ENCODE measurements around the gene REXO5. TPM values are rescaled to one million over a fixed set of nuclear protein-coding genes. Genes with fewer than 3 reads are reported as not detected.
"Not testable (repeated sequence)": the region's sequence is repeated elsewhere in the genome, so short reads cannot be mapped to it uniquely, and the experiment has no call there.

REXO5 gene
- total RNA-seq, 2 experiments from 2014 or later = 9.9 to 12.4 TPM

DNA sequence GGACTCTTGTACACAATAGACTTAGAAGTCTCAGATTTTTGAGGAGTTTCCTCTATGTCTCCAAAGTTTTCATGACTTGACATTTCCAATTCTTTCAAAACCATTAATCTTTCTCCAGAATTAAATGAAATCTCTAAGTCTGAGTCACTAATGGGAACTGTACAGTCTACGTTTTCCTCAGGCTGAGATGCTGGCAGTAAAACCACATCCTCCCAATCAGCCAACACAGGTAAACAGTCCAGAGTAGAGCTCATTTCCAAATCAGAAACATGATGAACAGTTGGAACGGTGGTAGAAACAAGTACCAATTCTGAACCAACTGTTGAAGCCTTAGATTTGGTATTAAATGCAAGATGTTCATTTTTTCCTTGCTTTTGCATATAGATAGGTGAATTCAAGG is 8.0 kb upstream of the REXO5 start:
- ChIA-PET CTCF (no interaction called here), POLR2A (no interaction called here)

DNA sequence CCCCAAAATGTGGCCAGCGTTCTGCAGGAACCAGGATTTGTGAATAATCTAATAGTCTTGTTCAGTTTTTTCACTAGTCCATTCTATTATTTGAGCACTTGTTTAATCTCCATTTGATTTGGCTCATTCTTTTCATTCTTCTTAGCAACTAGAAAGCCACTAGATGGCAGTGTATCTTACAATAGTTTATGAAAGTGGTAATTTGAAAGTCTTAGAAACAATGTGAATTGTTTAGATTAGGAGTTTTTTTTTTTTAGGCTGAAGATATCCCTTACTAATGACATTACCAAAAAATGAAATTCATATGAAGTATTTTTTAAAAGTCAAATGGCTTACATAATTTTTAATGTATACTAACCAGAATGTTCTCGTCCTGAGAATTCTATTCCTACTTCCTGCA is 6.7 kb upstream of the REXO5 start:
- CTCF ChIA-PET = interaction anchor here (0.6 to 0.9 kb wide), 3 partner anchors 199 to 386 kb away, joined by 3 read pairs; no protein-coding TSS in a partner anchor

DNA sequence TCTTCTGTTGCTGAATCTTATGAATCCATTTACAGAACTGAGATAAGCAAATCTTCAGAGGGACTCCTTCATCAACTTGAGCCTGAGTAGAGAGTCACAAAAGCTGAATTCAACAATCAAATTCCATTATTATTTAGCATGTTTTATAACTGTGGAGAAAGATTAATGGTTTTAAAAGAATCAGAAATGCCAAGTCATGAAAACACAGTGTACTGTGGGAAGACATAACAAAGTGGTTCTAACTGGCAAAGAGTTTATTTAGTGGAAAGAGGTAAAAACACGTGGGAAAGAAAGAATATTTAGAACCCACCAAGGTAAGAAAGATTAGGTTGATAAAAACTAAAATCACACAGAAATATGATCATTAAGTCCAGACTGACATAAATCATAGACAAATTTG is 5.0 kb upstream of the REXO5 start:
- ChIA-PET CTCF (no interaction called here), POLR2A (no interaction called here)

More for the DNA sequence above, 6.7 kb upstream of the REXO5 start:
- POLR2A ChIA-PET = no interaction called here

DNA sequence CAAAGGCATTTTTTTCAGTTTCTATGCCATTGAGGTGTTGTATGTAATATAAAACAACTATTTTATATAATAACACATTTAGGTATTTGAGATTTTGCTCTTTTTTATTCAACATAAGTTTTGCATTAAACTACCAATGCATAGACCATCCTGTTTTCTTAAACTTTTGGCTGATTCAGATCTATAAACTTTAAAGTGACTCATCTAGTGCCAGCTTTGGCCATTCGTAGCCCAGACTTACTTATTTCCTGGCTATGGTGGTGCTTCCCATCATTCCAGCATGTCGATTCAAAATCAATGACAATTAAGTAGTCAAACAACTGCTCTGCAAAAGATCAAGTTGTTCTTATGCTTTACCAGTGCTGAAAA is 3.2 kb upstream of the REXO5 start:
- CTCF ChIA-PET = no interaction called here

DNA sequence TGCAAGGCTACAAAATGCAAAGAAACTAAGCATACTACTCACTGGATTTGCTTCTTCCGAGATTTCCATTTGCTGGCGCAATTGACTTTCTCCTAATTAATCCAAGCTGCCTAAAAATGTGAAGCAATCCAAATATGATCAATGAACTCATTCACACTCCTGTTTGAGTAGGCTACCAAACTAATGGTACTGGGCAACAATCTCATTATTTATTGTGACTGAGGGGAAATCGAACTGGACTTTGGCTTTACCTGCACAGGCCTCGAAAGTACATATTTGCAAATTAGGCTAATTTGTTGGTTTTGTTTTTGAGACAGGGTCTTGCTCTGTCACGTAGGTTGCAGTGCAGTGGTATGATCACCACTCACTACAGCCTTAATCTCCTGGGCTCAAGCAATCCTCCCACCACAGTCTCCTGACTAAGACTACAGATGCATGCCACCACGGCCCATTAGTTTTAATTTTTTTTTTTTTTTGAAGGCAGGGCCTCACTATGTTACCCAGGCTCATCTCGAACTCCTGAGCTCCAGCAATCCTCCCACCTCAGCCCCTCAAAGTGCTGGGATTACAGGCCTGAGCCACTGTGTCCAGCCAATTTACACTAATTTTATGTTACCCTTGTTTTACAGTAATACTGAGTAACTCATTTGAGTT is 2.6 kb upstream of the REXO5 start:
- CTCF ChIA-PET = interaction anchor here (1.3 kb wide), 1 partner anchor 11 kb away, joined by 4 read pairs; no protein-coding TSS in a partner anchor

More for the DNA sequence above, 3.2 kb upstream of the REXO5 start:
- POLR2A ChIA-PET = no interaction called here

DNA sequence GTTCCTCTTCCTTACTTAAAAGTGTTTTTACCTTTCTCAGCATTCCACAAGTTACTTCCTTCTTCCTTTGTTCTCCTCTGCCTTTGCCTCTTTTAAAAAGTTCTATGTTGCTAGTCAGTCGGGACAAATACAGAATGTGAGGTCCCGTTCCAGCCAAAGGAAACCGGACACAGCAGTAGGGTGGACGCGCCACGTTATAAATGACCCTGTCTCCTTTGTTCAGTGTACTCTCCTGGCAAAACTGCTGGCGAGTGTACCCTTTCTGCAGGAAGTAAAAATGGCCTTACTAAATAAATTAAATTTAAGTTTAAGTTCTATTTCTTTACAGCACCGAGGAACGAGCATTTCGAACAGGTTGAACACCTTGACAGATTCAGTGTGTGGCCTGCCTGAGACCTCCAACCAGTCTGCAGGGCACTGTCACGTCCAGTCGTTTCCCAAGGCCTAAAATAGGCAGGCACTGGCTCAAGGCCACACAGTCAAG is 601 bp upstream of the REXO5 start:
- POLR2A ChIA-PET = interaction anchor here (1.0 to 1.1 kb wide), 2 partner anchors 64 to 94 kb away, joined by 3 to 5 read pairs; partner anchors contain the start of genes DCUN1D3 and LYRM1
- CTCF ChIA-PET = not testable (repeated sequence)

More for the DNA sequence above, 2.6 kb upstream of the REXO5 start:
- POLR2A ChIA-PET = no interaction called here

DNA sequence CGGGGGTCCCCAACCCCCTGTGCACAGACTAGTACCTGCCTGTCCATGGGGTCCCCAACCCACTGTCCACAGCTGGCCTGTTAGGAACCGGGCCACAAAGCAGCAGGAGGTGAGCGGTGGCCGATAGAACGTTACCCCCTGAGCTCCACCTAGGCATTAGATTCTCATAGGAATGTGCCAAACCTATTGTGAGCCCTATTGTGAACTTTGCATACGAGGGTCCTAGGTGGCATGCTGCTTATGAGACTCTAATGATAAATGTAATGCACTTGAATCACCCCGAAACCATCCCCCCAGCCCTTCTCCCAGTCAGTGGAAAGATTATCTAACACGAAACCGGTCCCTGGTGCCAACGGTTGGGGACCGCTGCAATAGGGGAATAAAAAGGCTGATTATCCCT is 1.5 kb downstream of the REXO5 start:
- ChIA-PET POLR2A (no interaction called here), CTCF (interaction anchor here (0.7 kb wide), 1 partner anchor 157 kb away, joined by 4 read pairs; no protein-coding TSS in a partner anchor)

DNA sequence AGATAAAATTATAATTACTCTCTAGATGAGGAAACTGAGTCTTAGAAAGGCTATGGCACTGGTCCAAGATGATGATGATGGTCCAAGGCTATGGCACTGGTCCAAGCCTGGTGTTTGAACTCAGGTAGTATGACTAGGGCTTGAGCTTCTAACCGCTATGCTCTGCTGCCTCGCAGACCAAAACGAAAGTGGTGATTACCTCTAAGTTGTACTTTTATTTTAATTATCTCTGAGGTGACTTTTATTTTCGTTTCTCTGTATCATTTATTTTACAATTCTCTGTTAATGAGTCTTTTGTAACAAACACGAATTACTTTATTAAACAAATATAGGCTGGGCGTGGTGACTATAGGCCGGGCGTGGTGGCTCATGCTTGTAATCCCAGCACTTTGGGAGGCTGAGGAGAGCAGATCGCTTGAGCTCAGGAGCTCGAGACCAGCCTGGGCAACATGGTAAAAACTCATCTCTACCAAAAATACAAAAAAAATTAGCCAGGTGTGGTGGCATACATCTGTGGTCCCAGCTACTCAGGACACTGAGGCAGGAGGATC is 5.6 kb downstream of the REXO5 start:
- ChIA-PET POLR2A (no interaction called here), CTCF (no interaction called here)

DNA sequence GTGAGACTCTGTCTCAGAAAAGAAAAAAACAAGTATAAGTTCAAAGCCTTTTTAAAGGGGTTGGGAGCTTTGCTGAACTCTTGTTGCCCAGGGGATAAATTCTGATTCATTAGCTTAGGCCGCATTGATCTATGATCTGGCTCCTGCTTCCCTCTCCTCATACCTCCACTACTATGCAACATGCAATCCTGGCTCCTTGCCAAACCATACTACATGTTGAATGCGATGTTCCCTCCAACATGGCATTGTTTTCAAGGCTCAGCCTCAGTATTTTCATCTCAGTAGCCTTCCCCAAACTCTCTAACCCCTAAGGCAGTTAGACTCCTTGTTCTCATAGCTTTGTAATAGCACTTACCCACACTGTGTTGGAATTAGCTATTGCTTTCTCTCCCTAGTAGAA is 6.2 kb downstream of the REXO5 start:
- CTCF ChIA-PET = interaction anchor here (0.7 kb wide), 1 partner anchor 8 kb away, joined by 7 read pairs; no protein-coding TSS in a partner anchor
- POLR2A ChIA-PET = no interaction called here

DNA sequence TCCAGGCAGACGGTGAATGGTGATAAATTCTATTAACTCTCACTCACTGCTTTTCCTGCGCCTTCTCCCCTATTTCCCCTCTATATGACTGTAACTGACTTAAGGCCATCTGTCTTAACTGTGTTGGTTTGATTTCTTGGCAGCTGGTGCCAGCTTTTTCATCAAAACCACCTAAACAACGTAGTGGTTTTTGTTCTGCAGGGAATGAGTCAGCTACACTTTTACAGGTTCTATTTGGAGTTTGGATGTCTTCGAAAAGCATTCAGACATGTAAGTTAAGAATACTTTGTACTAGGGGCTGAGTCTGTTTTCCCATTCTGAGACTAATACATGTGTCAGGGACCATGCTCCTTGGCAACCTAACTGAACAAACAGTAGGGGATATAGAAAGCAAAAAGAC is 8.5 kb downstream of the REXO5 start:
- ChIA-PET CTCF (interaction anchor here (1.0 kb wide), 1 partner anchor 10 kb away, joined by 4 read pairs; no protein-coding TSS in a partner anchor), POLR2A (no interaction called here)

DNA sequence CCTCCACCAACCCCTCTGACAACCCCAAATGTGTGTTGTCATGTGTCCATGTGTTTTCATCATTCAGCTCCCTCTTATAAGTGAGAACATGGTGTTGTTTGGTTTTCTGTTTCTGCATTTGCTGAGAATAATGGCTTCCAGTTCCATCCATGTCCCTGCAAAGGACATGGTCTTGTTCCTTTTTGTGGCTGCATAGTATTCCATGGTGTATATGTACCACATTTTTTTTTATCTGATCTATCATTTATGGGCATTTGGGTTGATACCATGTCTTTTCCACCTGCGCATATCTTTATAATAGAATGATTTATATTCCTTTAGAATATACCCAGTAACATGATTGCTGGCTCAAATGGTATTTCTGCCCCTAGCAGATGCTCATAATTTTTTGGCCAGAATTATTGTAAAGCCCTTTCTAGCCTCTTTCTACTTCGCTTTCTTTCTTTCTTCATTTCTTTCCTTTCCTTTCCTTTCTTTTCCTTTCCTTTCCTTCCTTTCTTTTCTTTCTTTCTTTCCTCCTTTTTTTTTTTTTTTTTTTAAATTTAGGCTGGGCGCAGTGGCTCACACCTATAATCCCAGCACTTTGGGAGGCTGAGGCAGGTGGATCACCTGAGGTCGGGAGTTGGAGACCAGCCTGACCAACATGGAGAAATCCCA is 12.7 kb downstream of the REXO5 start:
- POLR2A ChIA-PET = no interaction called here
- CTCF ChIA-PET = interaction anchor here (0.5 kb wide), 1 partner anchor 47 kb away, joined by 3 read pairs; no protein-coding TSS in a partner anchor

DNA sequence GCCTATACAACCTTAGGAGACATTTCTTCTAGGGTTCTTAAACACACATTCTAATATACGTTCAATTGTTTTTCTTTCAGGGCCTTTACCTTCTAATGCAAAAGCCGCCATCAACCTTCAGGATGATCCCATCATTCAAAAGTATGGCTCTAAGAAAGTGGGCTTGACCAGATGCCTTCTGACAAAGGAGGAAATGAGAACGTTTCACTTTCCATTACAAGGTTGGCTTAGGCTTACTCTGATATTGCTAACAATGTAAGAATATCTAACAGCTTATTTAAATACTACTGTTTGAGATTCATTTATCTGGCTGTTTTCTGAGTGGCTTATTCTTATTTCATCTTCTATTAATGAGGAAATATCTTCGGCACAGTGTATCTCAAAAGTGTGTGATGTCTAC is 15.4 kb downstream of the REXO5 start:
- POLR2A ChIA-PET = no interaction called here
- CTCF ChIA-PET = no interaction called here

DNA sequence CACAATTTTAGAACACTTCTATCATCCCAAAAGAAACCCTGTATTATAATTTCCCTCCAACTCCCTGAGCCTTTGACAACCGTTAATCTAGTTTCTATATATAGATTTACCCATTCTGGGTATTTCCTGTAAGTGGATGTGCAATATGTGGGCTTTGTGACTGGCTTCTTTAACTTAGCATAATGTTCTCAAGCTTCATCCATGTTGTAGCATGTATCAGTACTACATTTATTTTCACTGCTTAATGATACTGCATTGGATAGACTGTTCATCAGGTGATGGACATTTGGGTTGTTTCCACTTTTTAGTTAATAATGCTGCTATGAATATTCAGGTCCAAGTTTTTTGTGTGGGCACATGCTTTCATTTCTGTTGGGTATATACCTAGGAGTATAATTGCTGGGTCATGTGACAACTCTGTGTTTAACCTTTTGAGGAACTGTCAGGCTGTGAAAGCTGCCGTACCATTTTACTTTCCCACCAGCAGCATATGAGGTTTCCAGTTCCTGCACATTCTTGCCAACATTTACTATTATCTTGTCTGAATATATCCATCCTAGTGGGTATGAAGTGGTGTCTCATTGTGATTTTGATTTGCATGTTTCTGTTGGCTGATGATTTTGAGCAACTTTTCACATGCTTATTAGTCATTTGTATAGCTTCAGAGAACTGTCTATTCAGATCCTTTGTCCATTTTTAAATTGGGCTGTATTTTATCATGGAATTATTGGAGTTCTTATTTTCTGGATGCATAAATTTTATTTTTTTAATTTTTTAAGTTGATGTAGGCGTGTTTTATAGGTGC is 16.4 kb downstream of the REXO5 start:
- POLR2A ChIA-PET = no interaction called here
- CTCF ChIA-PET = no interaction called here

DNA sequence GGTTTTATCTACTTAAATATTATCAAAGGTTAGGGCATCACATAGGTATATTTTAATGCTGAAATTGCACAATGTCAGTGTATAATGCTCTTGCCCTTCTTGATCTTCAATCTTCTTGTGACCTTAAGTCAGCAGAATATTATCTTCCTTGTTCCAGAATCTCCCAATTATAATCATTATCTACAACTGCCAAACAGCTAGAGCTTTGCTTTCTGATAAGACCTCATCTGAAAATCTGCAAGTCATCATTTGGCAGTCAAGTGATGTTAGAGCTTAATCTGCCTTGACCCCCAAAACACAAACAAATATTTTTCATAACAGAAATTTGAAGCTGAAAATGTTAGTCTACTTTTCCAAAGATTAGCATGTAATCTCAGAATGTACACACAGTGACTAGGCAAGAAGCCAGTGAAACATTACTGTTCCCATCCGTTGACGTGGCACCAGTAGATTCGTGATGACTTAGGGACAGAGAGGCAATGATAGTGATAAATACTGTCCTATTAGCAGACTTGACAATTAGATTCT is 19.8 kb downstream of the REXO5 start:
- CTCF ChIA-PET = no interaction called here

DNA sequence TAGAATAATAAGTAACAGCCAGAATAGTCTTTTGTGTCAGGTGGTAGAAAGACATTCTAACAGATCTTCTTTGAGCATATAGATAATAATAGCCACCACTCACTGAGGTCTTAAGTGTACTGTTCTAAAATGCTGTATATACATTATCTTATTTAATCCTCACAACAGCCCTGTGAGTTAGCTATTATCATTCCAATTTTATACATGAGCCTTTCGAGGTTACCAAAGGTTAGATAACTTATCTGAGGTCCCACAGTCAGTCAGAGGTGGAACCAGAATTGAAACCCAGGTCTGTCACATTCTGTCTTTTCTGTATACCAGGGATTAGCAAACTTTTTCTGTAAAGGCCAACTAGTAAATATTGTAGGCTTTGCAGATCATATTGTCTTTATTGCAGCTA is 23.2 kb downstream of the REXO5 start:
- ChIA-PET POLR2A (no interaction called here), CTCF (no interaction called here)

More for the DNA sequence above, 19.8 kb downstream of the REXO5 start:
- POLR2A ChIA-PET = no interaction called here

DNA sequence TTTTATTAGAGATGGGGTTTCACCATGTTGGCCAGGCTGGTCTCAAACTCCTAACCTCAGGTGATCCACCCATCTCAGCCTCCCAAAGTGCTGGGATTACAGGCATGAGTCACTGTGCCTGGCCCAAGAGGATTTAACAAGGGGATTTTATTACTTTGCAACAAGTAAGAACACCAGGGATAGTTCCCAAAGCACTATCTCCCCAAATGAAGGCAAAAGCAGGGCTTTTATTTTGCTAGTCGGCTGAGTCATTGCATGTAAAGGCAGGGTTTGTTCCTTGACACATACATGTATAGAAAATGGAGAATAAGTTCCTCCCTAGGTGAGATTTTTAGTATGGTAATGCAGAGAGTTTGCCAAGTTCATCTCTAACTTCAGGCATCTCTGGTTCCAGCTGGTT is 24.0 kb downstream of the REXO5 start:
- ChIA-PET POLR2A (no interaction called here), CTCF (no interaction called here)

DNA sequence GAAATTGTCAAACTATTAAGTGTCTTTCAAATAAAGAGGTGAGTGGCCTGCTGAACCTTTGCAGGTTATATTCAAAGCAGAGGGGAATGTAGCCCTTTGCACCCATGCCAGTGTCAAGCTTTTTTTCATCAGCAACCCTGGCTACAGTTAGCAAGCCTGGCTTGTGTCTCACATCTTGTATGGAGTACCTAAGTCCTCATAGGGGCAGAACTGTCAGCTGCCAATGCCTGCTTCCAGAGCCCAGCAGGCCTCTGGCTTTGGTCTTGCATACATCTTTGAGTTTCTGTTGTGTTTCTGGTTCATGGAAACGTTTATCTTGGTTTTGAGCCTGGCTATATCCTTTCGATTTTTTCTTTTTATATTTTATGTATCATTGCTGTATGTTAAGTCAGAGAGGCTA is 26.8 kb downstream of the REXO5 start:
- CTCF ChIA-PET = interaction anchor here (1.1 kb wide), 1 partner anchor 17 kb away, joined by 5 read pairs; no protein-coding TSS in a partner anchor
- POLR2A ChIA-PET = no interaction called here

DNA sequence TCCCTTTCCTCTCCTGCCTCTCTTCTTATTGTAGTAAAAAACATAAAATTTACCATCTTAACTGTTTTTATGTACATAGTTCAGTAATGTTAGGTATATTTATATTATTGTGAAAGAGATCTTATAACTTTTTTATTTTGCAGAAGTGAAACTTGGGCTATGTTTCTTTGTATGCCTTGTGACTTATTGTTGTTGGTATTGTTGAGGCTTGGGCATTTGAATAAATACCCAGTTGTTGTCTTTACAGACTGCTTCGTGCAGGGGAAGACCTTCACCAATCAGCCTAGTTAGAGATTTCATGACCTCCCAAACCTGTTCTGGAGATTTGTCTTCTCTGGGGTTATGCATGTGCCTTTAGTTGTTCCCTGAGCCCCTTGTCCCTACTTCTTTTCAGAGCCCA is 31.9 kb downstream of the REXO5 start:
- CTCF ChIA-PET = interaction anchor here (1.4 kb wide), 1 partner anchor 32 kb away, joined by 3 read pairs; the partner anchor contains the start of genes ERI2 and REXO5
- POLR2A ChIA-PET = no interaction called here

DNA sequence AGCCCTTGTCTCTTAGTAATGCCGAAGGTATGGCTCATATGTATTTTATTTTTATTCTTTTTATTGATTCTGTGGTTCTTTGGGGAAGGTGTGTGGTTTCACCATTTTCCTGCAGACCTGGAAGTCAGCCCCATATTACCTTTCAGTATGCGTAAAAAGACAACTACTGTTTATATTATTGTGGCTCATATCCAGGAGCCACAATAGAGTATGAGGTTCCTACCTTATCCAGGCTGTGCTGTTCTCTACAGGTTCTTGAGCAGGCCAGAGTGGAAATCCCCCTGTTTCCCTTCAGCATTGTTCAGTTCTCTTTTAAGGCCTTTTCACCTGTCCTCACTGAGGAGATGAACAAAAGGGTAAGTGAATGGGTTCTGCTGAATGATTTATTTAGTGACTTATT is 33.2 kb downstream of the REXO5 start:
- CTCF ChIA-PET = interaction anchor here (1.4 kb wide), 1 partner anchor 33 kb away, joined by 3 read pairs; the partner anchor contains the start of genes ERI2 and REXO5

DNA sequence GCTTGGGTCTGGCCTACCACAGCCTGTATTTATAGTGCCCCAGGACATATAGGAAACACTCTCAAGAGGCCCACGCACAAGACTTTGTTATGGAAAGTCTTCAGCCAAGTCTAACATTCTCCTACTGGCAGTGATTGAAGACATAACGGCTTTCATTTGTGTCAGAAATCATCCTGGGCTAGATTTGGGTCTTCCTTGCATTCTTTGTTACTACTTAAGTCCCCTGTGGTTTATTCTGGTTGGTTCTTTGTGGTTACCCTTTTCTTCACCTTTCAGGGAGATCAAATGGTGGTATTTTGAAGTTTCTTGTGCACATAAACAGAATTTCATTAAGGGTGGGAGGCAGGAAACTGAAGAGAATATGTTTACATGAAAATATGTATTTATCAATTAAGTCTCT is 37.7 kb downstream of the REXO5 start:
- CTCF ChIA-PET = interaction anchor here (1.0 kb wide), 1 partner anchor 31 kb away, joined by 3 read pairs; no protein-coding TSS in a partner anchor
- POLR2A ChIA-PET = interaction anchor here (1.1 kb wide), 1 partner anchor 56 kb away, joined by 4 read pairs; the partner anchor contains the start of genes DCUN1D3 and LYRM1

More for the DNA sequence above, 33.2 kb downstream of the REXO5 start:
- POLR2A ChIA-PET = no interaction called here
